KMS-11 (cell line): ENCODE results near the gene AUTS2.

Source experiments
- H2AFZ ChIP-seq: fragments of 200-600 bp; sonication (generic); 2 replicates; pipeline ENCODE4 v1.6.1; 2016; ENCODE audit warnings: antibody characterized with exemption, mixed run types, low read depth
- H3K27ac ChIP-seq: fragments of 200-600 bp; sonication (generic); 2 replicates; pipeline ENCODE4 v1.6.1; 2016; ENCODE audit warnings: mild to moderate bottlenecking, mixed run types
- H3K27me3 ChIP-seq: fragments of 200-600 bp; sonication (generic); 2 replicates; pipeline ENCODE4 v1.6.1; 2017; ENCODE audit warnings: mild to moderate bottlenecking, low read depth, mixed run types, moderate library complexity; ENCODE audit not compliant: insufficient read depth
- H3K36me3 ChIP-seq: fragments of 200-600 bp; sonication (generic); 2 replicates; pipeline ENCODE4 v1.6.1; 2017; ENCODE audit warnings: mild to moderate bottlenecking, mixed run types; ENCODE audit not compliant: insufficient read depth
- H3K4me1 ChIP-seq: fragments of 200-600 bp; sonication (generic); 2 replicates; pipeline ENCODE4 v1.6.1; 2016; ENCODE audit warnings: mild to moderate bottlenecking, low read depth, mixed run types; ENCODE audit not compliant: poor library complexity, severe bottlenecking
- H3K4me2 ChIP-seq: fragments of 200-600 bp; sonication (generic); 2 replicates; pipeline ENCODE4 v1.7.0; 2016; ENCODE audit warnings: mild to moderate bottlenecking, mixed run types
- H3K4me3 ChIP-seq: fragments of 200-600 bp; sonication (generic); IDR thresholded peaks from 2 replicates; pipeline ENCODE4 v1.6.1; 2017; ENCODE audit warnings: low read depth, low read length, mixed read lengths; ENCODE audit not compliant: insufficient read depth
- H3K79me2 ChIP-seq: fragments of 200-600 bp; sonication (generic); 2 replicates; pipeline ENCODE4 v1.6.1; 2016; ENCODE audit warnings: low read depth, mixed run types; ENCODE audit not compliant: insufficient read depth
- H3K9ac ChIP-seq: fragments of 200-600 bp; sonication (generic); 2 replicates; pipeline ENCODE4 v1.6.1; 2016; ENCODE audit warnings: mild to moderate bottlenecking, mixed run types
- H4K20me1 ChIP-seq: fragments of 200-600 bp; sonication (generic); 2 replicates; pipeline ENCODE4 v1.6.1; 2016; ENCODE audit warnings: mild to moderate bottlenecking, mixed run types; ENCODE audit not compliant: insufficient read depth
- TF ChIP-seq, protein P1 (sequence below): fragments of 200-600 bp; sonication (generic); conservative IDR thresholded peaks from 2 replicates; pipeline ENCODE4 v1.6.1; 2017; ENCODE audit warnings: low read depth, mild to moderate bottlenecking, antibody characterized with exemption, low read length, moderate library complexity, mixed read lengths

AUTS2 gene

GRCh38 chr7:70114806-70115205 is 516.5 kb downstream of the AUTS2 start:
- Histone ChIP-seq H3K27me3 (no peaks in the 10 kb centered on the region), H2AFZ (no peak overlapping the region), H3K4me1 (no peaks in the 10 kb centered on the region), H3K4me2 (no peak overlapping the region), H3K9ac (no peak overlapping the region), H3K4me3 (no peak overlapping the region), H4K20me1 (no peaks in the 10 kb centered on the region), H3K36me3 (no peaks in the 10 kb centered on the region), H3K79me2 (no peaks in the 10 kb centered on the region), H3K27ac (no peak overlapping the region)
- TF ChIP-seq, protein P1, sequence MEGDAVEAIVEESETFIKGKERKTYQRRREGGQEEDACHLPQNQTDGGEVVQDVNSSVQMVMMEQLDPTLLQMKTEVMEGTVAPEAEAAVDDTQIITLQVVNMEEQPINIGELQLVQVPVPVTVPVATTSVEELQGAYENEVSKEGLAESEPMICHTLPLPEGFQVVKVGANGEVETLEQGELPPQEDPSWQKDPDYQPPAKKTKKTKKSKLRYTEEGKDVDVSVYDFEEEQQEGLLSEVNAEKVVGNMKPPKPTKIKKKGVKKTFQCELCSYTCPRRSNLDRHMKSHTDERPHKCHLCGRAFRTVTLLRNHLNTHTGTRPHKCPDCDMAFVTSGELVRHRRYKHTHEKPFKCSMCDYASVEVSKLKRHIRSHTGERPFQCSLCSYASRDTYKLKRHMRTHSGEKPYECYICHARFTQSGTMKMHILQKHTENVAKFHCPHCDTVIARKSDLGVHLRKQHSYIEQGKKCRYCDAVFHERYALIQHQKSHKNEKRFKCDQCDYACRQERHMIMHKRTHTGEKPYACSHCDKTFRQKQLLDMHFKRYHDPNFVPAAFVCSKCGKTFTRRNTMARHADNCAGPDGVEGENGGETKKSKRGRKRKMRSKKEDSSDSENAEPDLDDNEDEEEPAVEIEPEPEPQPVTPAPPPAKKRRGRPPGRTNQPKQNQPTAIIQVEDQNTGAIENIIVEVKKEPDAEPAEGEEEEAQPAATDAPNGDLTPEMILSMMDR = no peak

DNA sequence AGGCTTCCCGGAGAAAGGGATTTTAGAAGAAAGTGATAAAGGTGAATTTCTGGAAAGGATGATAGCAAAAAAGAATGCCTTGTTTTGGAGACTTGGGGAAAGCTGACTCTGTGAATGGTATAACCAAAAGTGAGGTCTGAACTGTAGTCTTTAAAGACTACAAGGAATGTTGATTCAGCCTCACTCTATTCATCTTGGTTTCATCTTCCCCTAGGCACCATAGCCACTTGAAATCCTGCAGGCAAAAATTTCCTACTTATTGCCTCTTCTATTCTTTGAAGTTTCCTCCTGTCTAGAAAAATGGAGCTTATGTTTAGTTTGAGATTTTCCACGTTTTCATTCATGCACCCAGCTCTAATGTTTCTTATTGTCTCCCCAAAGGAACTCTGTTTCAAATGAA is 518.0 kb downstream of the AUTS2 start:
- no peaks in the 10 kb centered on the region for H3K4me1 ChIP-seq
- no peaks in the 10 kb centered on the region for H4K20me1 ChIP-seq
- no peak overlapping the region for H3K4me3 ChIP-seq
- TF ChIP-seq, protein P1 = no peak
- H3K79me2 ChIP-seq = no peaks in the 10 kb centered on the region
- no peak overlapping the region for H2AFZ ChIP-seq
- H3K27me3 ChIP-seq = no peaks in the 10 kb centered on the region
- no peak overlapping the region for H3K4me2 ChIP-seq
- no peaks in the 10 kb centered on the region for H3K36me3 ChIP-seq
- H3K9ac ChIP-seq = no peak overlapping the region
- no peak overlapping the region for H3K27ac ChIP-seq

GRCh38 chr7:70116867-70117266 is 518.6 kb downstream of the AUTS2 start:
- Histone ChIP-seq H3K27me3 (no peaks in the 10 kb centered on the region), H3K79me2 (no peaks in the 10 kb centered on the region), H3K4me3 (no peak overlapping the region), H3K4me1 (no peaks in the 10 kb centered on the region), H3K36me3 (no peaks in the 10 kb centered on the region), H3K4me2 (no peak overlapping the region), H3K27ac (no peak overlapping the region), H4K20me1 (no peaks in the 10 kb centered on the region), H2AFZ (no peak overlapping the region), H3K9ac (no peak overlapping the region)
- TF ChIP-seq, protein P1 = no peak

GRCh38 chr7:70120851-70121250 is 522.6 kb downstream of the AUTS2 start:
- Histone ChIP-seq H3K79me2 (no peaks in the 10 kb centered on the region), H3K9ac (no peak overlapping the region), H4K20me1 (no peaks in the 10 kb centered on the region)

More at GRCh38 chr7:70120851-70121250, 522.6 kb downstream of the AUTS2 start:
- Histone ChIP-seq H3K27ac (no peak overlapping the region), H3K27me3 (no peaks in the 10 kb centered on the region), H3K4me3 (no peak overlapping the region), H3K4me1 (no peaks in the 10 kb centered on the region), H3K4me2 (no peak overlapping the region), H3K36me3 (no peaks in the 10 kb centered on the region), H2AFZ (no peak overlapping the region)
- TF ChIP-seq, protein P1 = no peak
